Mesenteric fat pad (tissue), 1 donor: ENCODE results near the gene BDH1. TPM values are rescaled to one million over a fixed set of nuclear protein-coding genes. Genes with fewer than 3 reads are reported as not detected.

Experiments
- DNase-seq: peaks from one replicate; pipeline ENCODE4 v3.0.0-alpha.2; 2020; ENCODE audit warnings: low spot score
- total RNA-seq: library from RNA; stranded (reverse); fragmentation: NEBNext Ultra II Directional; extraction: Animal tissue kit (Norgen Biotek cat#: 25700); gene quantifications from one replicate; pipeline ENCODE4 v1.2.1, GENCODE V29; 2021
- donor health status: DM: yes; HTN: yes; CAD: no.

BDH1 gene
- total RNA-seq, 1 donor from 2014 or later: 4.6 TPM

GRCh38 chr3:197550489-197550888 is 5.3 kb downstream of the BDH1 start:
- no peak for DNase-seq

- DNase-seq: no peak
These were observed 6.4 kb downstream of the BDH1 start for GRCh38 chr3:197549261-197549885.

- no peak for DNase-seq
These were observed 8.3 kb downstream of the BDH1 start for GRCh38 chr3:197547306-197548011.

GRCh38 chr3:197546307-197547085 is 9.3 kb downstream of the BDH1 start:
- no peak for DNase-seq

GRCh38 chr3:197545571-197545970 is 10.2 kb downstream of the BDH1 start:
- no peak for DNase-seq

GRCh38 chr3:197545101-197545500 is 10.7 kb downstream of the BDH1 start:
- no peak for DNase-seq

- no peak for DNase-seq
These were observed 12.9 kb downstream of the BDH1 start for GRCh38 chr3:197542741-197543454.

- no peak for DNase-seq
These were observed 13.8 kb downstream of the BDH1 start for GRCh38 chr3:197541756-197542539.

GRCh38 chr3:197540961-197541377 is 14.8 kb downstream of the BDH1 start:
- DNase-seq: no peak

GRCh38 chr3:197539651-197540051 is 16.1 kb downstream of the BDH1 start:
- no peak for DNase-seq

- DNase-seq: no peak
These were observed 21.6 kb downstream of the BDH1 start for GRCh38 chr3:197533927-197534725.

- no peak for DNase-seq
These were observed 22.4 kb downstream of the BDH1 start for GRCh38 chr3:197533396-197533795.

- DNase-seq: peak; percentile 22
These were observed 23.4 kb downstream of the BDH1 start for GRCh38 chr3:197532388-197532787.

- no peak for DNase-seq
These were observed 27.6 kb downstream of the BDH1 start for GRCh38 chr3:197528190-197528589.

GRCh38 chr3:197527569-197527968 is 28.2 kb downstream of the BDH1 start:
- no peak for DNase-seq

- DNase-seq: no peak
These were observed 30.1 kb downstream of the BDH1 start for GRCh38 chr3:197525706-197526105.

- DNase-seq: no peak
These were observed 31.6 kb downstream of the BDH1 start for GRCh38 chr3:197524128-197524527.

- no peak for DNase-seq
These were observed 32.2 kb downstream of the BDH1 start for GRCh38 chr3:197523526-197523925.

GRCh38 chr3:197522881-197523441 is 32.8 kb downstream of the BDH1 start:
- DNase-seq: no peak
